NCI-H510A treated with DMSO at 0.1 percent for 48 hours (cell line): ENCODE results near the gene SETBP1.

ENCODE experiments used
- DNase-seq: peaks from one replicate; lab custom pipeline; 2025; lab: John Stamatoyannopoulos, UW

The SETBP1 gene

GRCh38 chr18:44841752-44842587, 161.3 kb downstream of the SETBP1 start:
- no peak for DNase-seq

GRCh38 chr18:44842588-44843412, 162.1 kb downstream of the SETBP1 start:
- DNase-seq = no peak

GRCh38 chr18:44844486-44844885, 163.8 kb downstream of the SETBP1 start:
- no peak for DNase-seq

- no peak for DNase-seq
These were observed 165.8 kb downstream of the SETBP1 start for GRCh38 chr18:44846450-44846849.

- DNase-seq = no peak
These were observed 168.1 kb downstream of the SETBP1 start for GRCh38 chr18:44848644-44849335.

GRCh38 chr18:44849361-44849760, 168.7 kb downstream of the SETBP1 start:
- no peak for DNase-seq

- no peak for DNase-seq
These were observed 169.3 kb downstream of the SETBP1 start for GRCh38 chr18:44850001-44850400.

- no peak for DNase-seq
These were observed 171.4 kb downstream of the SETBP1 start for GRCh38 chr18:44851856-44852621.

GRCh38 chr18:44852818-44853217, 172.1 kb downstream of the SETBP1 start:
- DNase-seq = peak; percentile 19

- DNase-seq = no peak
These were observed 172.7 kb downstream of the SETBP1 start for GRCh38 chr18:44853430-44853829.

GRCh38 chr18:44855681-44856080, 175.0 kb downstream of the SETBP1 start:
- DNase-seq = no peak

GRCh38 chr18:44856157-44856556, 175.5 kb downstream of the SETBP1 start:
- no peak for DNase-seq

- no peak for DNase-seq
These were observed 176.4 kb downstream of the SETBP1 start for GRCh38 chr18:44857081-44857480.

GRCh38 chr18:44857744-44858491, 177.2 kb downstream of the SETBP1 start:
- DNase-seq = no peak

- DNase-seq = no peak
These were observed 178.6 kb downstream of the SETBP1 start for GRCh38 chr18:44859263-44859662.

GRCh38 chr18:44859751-44860439, 179.2 kb downstream of the SETBP1 start:
- DNase-seq = no peak

- no peak for DNase-seq
These were observed 181.4 kb downstream of the SETBP1 start for GRCh38 chr18:44862112-44862511.

- DNase-seq = no peak
These were observed 185.4 kb downstream of the SETBP1 start for GRCh38 chr18:44866103-44866502.

- no peak for DNase-seq
These were observed 188.8 kb downstream of the SETBP1 start for GRCh38 chr18:44869533-44869932.
